Activated naive CD4-positive, alpha-beta T cell (primary cell): Measurements from ENCODE around the gene PGM2.
"Not testable (repeated sequence)": the region's sequence is repeated elsewhere in the genome, so short reads cannot be mapped to it uniquely, and the experiment has no call there.

ENCODE experiments used
- DNase-seq, 4 experiments: peaks; one replicate each; lab custom pipeline; 2025; lab: John Stamatoyannopoulos, UW

Gene PGM2

GRCh38 chr4:37818752-37819151 is 7.7 kb upstream of the PGM2 start:
- no peak for DNase-seq

GRCh38 chr4:37820458-37820857 is 6.0 kb upstream of the PGM2 start:
- DNase-seq = not testable (repeated sequence)

DNA sequence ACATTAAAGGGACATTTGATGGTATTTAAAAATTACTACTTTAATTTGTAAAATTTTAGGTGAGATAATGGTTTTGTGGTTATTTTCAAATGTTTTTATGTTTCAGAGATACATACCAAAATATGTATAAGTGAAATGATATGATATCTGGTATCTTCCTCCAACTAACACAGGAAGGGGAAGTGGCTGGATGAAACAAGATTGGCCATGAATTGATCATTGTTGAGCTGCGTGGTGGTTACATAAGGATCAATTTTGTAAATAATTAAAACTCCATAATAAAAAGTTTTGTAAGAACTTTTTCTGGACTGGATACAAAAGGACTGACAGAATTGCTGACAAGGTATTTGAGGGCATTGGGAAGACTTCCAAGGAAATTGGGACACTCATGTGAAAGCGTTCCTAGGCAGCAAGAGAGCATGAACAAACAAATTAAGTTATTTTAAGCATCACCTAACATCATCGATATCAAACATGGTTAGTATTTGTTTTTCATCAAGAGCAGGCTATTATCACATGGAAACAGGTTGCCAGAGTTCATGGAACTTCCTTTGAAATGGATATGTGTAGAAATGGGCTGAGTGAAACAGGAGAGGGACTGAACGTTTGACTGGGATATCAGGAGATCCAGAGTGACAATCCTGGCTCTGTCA is 4.4 kb upstream of the PGM2 start:
- DNase-seq = no peak

- not testable (repeated sequence) for DNase-seq
Measured at GRCh38 chr4:37825501-37825900, 985 bp upstream of the PGM2 start.

DNA sequence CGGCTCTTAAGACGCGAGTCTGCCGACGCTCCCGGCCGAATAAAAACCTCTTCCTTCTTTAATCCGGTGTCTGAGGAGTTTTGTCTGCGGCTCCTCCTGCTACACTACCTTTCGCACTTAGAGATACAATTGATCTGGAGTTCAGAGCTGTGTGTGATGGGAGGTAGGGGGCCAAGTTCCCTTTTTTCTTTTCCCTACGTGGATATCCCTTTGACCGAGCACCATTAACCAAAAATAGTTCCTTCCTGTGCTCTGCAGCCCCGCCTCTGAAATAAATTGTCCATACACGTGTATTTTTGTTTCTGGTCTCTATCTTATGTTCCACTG is 555 bp upstream of the PGM2 start:
- no peak for DNase-seq

- peak in 1 of 4 experiments; percentile 1 for DNase-seq
Measured at GRCh38 chr4:37827030-37827685, 672 bp downstream of the PGM2 start.

- no peak for DNase-seq
Measured at GRCh38 chr4:37827802-37828321, 1.4 kb downstream of the PGM2 start.

- no peak for DNase-seq
Measured at GRCh38 chr4:37828843-37829242, 2.4 kb downstream of the PGM2 start.

- DNase-seq = no peak
Measured at GRCh38 chr4:37830640-37831039, 4.2 kb downstream of the PGM2 start.

- DNase-seq = no peak
Measured at GRCh38 chr4:37835031-37835430, 8.5 kb downstream of the PGM2 start.

GRCh38 chr4:37835806-37836205 is 9.3 kb downstream of the PGM2 start:
- DNase-seq = no peak

DNA sequence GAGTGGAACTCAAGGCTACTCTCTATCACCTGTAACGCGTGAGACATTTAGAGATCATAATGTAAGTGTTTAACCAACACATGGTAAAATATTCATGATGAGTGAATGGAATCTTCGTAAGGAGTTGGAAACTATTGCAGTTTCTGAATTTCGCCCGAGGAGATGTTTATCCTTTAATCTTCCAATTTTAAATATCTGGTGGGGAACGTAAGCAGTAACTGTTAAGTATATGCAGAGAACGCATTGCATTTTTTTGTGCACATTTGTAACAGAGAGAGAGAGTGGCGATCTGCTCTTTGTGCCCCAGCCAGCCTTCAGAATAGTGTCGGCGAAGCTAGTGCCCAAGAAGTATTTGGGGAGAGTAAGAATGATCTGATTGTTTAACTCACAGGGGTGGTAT is 9.8 kb downstream of the PGM2 start:
- DNase-seq = no peak

DNA sequence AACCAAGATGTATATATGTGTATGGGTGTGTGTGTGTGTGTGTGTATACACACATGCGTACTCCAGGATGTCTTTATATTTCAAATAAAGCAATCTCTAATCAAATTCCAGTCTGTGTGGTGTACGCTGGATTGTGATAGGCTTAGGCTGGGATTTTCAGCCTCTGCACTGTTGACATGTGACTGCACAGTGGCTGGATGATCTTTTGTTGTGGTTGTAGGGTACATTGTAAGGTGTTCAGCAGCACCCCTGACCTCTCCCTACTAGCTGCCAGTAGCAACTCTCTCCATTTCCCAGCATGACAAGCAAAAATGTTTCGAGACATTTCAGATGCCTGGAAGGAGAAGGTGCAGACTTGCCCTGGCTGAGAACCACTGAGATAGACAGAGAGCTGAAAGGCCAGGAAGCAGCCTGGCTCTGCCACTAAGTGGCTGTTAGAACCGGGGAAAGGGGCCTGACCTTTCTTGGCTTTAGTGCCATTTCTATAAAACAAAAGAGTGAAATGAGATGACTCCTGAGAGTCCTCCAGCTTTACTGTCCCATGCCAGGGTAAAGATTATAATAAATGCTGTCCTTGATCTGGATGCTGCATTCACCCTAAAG is 10.5 kb downstream of the PGM2 start:
- no peak for DNase-seq

DNA sequence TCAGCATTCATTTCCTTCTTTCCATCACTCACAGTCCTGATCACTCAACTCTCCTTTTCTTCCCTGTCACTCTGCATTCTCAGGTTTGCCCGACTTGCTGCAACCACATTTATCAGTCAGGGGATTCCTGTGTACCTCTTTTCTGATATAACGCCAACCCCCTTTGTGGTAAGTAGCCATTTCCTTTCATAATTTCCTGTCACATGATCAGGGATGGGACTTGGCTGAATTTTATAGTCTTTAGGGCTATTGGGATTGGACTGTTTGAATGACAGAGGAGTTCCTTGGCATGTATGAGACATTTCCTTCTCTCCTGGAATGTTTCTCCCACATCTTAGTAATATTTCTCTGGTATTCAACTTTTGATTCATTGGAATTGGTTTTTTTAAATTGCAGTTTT is 11.0 kb downstream of the PGM2 start:
- DNase-seq = no peak

DNA sequence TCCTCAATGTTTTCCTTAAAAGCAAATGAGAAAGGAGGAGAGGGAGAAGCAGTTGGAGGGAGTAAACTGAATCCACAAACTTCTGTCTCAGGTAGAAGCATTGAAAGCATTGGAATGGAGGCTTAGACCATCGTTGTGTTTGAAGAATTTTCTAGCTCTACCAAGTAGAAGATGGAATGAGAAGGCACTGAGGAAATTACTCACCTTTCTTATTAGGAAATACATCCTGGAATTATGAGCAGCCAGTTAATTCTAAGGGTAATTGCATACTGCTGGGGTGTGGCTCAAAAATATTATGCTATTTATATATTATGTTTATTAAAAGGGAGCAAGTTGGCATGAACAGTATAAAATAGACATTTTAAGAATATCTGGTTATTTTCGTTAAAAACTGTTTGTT is 12.9 kb downstream of the PGM2 start:
- no peak for DNase-seq

DNA sequence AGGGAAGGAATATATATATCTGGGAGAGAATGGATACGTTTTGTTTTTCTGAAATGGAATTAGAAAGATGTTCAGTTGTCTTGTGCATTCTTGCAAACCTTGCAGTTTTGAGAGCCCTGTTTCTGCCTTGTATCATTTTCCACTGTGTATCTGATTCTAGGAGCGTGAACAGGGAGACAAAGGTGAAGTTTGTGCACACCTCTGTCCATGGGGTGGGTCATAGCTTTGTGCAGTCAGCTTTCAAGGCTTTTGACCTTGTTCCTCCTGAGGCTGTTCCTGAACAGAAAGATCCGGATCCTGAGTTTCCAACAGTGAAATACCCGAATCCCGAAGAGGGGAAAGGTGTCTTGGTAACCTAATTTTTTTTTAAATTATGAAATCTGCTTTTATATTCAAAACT is 17.7 kb downstream of the PGM2 start:
- no peak for DNase-seq

DNA sequence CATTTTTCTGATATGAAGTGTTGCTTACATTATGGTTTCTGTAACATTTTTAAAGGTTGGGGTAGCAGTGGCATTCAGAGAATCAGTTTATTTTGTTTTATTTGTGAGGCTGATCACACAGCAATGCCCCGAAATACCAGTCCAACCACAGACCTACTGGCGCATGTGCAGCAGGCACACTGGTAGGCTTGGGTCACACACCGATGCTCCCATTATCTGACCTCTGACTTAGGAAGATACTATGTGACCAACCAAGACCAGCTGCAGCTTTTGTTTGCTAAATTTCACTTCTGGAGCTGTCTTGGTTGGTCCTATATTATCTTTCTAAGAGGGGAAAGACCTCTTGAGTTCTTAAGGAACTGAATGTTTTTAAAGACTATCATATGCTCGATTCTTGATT is 18.7 kb downstream of the PGM2 start:
- DNase-seq = no peak

DNA sequence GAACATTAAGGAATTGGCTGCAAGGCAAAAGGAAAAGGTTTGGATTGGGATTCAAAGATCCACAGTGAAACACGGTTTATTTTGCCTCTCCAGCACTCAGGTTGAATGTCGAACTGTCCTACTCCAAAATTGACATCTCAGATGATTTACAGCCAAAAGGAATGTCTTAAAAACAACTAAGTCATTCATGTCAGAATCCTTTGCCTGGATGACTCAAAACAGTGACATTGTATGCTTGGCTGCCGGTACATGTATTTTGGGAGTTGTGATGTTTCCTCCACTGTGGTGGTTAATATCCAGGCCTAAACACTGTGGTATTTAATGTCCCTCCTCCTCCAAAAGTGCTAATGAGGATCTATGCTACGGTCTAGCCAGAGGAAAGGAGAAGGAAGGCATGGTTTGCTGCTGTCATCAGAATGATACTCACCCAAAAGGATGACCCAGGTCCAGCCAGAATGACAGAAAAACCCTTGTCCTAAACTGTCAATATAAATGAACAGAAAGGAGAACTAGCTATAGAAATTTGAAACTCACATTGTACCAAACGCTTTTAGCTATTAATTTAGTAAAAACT is 20.9 kb downstream of the PGM2 start:
- DNase-seq = no peak

DNA sequence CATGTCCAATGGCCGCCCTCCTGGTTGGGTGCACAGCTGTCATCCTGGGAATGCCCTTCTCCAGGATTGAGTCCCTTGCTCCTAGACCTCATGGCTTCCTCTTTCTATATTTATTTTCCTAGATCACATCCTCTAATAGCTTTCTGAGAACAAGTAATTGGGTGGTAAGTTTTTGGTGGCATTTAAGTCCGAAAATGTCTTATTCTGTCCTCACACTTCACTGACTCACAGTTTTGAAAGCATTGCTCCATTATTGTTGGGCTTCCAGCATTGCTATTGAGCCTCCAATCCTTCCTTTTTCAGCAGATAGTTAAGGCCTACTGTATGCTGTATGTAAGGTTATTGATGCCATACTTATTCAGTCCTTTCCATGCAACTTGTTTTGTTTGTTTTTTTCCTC is 25.9 kb downstream of the PGM2 start:
- no peak for DNase-seq

DNA sequence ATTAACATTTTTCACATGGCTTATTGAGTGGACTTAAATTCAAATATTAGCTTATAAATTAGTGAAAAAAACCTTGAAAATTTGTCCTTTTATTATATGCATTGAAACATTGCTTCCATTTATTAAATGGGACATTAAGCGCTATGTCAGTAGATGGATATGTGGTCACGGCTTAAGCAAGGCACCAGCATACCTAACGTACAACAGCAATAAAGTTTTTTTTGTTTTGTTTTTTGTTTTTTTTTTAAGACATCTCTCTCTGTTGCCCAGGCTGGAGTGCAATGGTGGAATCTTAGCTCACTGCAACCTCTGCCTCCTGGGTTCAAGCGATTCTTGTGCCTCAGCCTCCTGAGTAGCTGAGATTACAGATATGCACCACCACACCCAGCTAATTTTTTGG is 31.6 kb downstream of the PGM2 start:
- no peak for DNase-seq

DNA sequence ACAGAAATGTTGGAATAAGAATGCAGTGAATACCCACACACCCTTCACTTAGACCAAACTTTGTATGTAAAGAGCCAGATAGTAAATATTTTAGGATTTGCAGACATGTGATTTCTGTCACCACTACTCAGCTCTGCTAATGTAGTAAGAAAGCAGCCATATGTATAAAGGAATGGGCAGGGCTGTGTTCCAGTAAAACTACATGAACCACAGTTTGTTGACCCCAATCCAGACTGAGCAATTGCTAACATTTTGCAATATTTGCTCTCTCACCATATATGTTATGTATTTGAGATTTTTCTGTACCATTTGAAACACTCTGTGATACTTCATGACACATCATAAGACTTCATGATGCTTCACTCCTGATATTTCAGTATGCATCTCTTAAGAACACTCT is 32.4 kb downstream of the PGM2 start:
- DNase-seq = no peak

GRCh38 chr4:37860266-37860665 is 33.8 kb downstream of the PGM2 start:
- no peak for DNase-seq

DNA sequence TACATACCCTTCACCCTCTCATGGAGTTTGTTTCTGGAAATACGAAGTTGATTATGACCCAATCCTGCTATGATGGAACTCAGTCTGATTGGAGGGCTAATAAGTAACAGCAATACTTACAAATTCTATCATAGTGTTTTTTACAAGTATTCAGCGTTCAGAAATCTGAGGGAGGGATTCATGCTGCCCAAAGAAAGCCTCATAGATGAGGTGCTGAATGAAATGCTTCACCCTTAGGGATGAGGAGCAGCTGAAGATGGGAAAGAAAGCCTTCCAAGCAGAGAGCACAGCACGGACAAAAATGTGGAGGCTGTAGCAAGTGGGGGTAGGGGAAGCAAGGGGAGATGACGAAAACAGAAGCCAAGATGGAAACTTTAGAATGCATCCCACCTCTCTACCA is 36.5 kb downstream of the PGM2 start:
- no peak for DNase-seq
